Stimulated activated CD4-positive, alpha-beta T cell treated with anti-CD3 and anti-CD28 coated beads, Interleukin-2, amount 100 ng/mL, for 24 hours (primary cell): ENCODE data around the gene PDZRN3.

ENCODE experiments used
- DNase-seq, 2 donors: peaks; one replicate each; pipeline ENCODE4 v3.0.0-alpha.2; 2020

PDZRN3 gene

DNA sequence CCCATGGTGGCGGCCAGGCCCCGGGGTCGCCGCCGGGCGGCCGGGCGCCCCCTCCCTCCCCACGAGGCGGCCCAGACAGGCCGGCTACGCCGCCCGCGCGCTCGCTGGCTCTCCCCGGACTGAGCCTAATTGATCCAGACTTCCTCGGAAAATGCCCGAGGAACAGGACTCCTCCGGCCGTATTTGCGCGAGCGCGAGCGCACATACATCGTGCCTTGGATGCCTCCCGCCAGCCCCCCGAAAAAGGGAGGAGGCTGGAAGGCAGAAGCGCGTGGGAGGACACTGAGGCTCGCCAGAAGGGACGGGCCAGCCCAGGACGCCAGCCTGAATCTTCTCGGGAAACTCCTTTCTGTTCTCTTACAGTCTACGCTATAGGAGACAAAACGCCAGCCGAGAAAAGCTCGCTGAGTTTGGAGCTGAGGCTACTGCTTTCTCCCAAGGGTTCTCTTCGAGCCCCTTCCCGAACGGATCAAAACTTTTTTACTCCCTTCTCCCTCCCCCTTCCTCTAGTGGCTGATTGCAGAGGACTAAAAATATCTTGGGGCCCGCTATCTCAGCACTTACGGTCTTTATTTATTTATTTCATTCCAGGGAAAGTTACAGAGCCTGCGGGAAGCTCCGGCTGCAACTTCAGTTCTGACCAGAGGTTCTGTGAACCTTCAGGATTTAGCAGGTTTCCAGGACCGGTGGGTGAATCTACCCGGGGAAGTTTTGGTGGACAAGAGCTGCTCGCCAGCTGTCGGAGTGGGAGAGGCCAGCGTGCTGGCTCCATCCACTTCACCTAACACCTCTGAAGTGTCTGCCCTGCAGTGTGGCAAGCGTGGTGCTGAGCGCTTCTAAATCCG is at the start of gene PDZRN3:
TSS of gene PDZRN3 (minus strand) at position 121 of the 845 bp plus-strand sequence.
- DNase-seq: no peak

DNA sequence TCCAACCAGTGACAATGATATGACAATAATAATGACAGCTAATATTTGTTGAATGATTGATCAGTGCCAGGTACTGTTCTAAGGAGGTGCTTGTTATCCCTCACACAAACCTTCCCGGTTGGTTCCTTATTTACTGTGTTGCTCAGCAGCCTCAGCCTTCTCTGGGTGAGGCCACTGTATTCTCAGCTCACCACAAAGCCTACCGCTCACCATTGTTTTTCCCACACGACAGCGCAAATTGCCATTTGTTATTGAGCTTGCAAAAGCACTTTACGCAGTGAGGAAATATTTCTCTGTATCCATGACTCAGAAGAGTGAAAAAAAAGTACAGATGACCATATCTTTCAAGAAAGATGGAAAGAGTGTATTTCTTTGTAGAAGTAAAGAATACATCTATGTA is 49.5 kb upstream of the PDZRN3 start:
- no peak for DNase-seq

DNA sequence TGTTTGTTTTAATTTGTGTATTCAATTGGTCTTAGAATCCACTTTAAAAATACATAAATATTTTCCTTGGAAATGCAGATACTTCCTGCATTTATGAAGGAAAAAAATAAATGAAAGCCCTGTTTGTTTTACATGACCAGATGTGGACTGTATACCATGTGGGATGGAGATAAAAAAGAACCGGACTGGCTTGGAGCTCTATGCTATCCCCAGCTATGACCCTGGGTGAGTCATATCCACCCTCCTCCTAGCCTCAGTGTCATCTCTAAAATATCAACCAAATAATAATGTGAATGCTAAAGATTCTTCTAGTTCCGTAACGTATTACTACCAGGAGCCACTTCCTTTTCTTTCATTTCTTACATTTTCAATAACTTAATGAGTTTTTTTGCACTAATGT is 44.5 kb upstream of the PDZRN3 start:
- no peak for DNase-seq

DNA sequence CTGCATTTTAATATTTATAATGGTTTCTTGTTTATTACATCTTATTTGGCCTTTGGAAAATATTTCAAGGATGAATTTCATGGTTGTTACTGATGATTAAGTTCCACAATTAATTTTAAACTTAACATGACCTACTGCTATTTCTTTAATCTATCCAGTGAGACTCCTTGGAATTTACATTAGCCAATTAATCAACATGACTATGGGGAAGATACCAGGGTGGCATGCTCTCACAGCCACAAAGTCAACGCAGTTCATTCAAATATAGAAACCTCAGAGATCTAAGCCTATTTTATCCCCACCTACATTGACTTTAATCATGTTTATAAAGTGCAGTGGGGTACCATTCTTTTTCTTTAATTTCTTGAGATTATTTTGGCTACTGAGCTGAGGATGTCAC is 43.6 kb upstream of the PDZRN3 start:
- DNase-seq: no peak

DNA sequence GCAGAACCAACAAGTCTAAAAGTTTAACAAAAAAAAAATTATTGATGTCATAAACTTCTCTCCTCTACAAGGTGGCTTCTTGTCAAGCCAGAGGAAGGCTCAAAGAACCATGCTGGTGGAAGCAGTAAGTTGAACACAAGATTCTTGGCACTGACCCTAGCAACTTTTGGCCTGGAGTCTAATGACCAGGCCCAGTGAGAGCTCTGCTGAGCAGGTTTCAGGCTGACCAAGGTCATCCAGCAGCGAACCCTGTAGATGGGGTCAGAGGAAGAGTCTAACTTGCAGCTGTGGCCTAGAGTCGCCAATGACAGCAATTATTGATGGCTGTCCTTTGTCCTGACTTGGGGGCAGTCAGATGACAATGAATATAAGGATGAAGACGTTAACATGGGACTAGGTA is 43.1 kb upstream of the PDZRN3 start:
- no peak for DNase-seq

DNA sequence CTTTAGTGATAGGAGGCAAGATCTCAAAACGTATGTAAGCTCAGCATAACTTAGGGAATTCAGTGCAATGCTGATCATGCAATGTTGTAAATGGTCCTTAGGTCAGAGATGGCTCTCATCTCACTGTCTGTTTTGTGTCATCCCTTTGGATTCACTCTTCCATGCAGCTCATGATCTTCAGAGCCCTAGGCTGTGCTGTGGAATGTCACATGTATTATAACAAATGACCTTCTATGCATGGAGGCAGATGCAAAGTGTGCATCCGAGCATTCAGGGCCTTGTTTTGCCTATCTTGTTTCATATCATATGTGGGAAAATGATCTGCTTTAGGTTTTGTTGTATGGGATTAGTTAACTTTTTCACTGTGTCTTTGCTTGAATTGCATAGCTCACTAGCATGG is 40.5 kb upstream of the PDZRN3 start:
- DNase-seq: no peak

DNA sequence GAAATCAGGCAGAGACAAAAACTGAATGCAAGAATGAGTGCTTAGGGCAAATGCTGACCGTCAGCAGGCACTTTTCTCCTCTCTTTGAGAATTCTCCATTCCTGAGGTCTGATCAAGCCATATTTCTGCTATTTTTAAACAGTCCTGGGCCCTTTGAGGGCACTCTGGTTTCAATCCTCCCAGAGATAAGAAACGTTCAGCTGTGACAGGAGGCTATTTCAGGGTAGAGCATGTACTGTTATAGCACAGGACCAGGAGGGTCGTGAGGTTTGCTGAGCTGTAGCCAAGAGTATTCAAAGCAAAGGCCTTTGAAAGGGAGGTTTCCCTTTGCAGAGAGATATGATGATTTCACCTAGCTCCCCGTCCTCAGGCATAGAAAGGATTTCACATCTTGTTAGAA is 39.6 kb upstream of the PDZRN3 start:
- DNase-seq: no peak

DNA sequence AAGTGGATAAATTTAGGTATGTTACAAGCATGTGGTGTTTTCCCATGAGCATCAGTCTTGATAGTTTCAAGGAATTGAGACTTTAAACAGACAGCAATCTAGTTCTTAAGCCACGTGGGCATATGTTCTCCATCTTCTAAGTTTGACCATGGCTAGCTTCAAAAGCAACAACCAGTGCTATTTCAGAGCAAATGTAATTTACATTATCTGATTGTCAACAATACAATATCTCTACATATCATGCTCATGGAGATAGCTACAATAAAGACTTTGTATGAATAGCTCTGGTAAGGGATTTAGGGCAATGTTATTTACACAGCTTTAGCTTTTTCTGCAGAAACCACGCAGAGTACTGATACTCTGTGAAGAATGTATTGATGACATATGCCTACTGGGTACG is 38.8 kb upstream of the PDZRN3 start:
- no peak for DNase-seq

DNA sequence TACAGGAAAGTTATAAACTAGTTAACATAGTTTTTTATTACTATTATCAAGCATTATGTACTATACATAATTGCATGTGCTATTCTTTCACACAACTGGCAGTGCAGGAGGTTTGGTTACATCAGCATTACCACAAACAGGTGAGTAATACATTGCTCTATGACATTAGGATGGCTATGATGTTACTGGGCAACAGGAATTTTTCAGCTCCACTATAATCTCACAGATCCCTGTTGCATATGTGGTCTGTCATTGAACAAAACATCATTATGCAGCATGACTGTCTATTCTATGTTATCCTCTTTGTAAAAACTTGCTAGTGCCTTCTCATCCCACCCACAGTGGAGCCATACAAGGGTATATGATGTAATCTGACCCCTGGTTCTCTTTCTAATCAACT is 36.5 kb upstream of the PDZRN3 start:
- no peak for DNase-seq

DNA sequence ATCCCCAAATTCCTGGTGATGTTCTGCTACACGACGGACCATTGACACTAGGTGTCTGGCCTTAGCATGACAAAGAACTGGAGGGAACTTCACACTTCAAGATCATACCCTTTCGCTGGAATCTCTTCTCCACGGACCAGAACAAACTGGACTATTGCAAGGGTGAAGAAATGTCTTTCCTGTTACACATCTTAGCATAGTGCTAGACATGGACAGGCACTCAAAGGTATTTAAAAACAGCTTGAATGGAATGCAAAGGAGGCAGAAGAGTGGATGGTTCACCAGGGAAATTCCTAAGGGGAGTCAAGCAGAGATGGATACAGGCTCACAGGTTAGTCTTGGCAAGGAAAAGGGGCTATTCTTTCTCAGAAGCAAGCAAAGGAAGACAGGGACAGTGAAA is 33.5 kb upstream of the PDZRN3 start:
- no peak for DNase-seq

DNA sequence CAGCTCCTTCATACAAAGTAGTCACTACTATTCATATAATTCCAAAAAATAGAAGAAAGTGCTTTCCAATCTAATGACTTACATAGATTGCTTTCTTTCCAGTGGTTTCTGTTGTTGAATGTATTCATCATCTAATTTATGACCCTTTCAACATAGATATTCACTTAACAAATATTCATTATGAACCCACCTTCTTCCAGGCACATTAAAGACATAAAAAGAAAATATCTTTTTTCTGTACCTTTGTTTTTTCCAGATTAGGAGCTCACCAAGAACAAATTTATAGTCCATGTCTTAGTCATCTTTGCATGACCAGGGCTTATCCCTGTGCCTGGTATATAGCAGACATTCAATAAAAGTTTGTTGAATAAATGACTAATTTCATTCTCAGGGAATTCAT is 32.4 kb upstream of the PDZRN3 start:
- no peak for DNase-seq

DNA sequence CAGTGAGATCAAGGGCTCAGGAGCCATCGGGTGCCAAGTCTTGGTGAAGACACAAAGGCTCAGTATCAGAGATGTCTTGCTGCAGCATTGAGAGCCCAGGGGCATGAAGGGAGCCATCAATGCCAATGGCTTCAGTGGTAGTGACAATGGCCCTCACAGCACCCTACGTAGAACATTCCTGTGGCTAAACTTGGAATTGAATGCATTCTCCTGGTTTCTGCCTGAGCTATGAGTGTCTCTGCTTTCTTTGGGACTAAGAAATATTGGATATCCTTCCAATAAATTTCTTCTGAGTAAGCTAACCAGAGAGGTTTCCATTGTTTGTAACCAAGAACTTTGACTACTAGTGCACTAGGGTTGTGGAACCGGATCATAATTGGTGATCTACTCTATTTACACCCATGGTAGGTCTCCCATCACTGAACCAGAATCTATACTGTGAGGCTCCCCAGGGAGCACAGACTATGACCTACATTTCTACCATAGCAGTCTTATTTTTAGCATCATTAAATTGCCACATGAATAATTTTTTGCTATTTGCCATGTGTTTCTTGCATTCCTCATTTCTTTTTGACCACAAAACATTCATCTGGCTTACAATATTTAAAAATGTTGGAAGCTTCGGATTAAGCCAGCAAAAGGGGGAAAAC is 31.6 kb upstream of the PDZRN3 start:
- no peak for DNase-seq

DNA sequence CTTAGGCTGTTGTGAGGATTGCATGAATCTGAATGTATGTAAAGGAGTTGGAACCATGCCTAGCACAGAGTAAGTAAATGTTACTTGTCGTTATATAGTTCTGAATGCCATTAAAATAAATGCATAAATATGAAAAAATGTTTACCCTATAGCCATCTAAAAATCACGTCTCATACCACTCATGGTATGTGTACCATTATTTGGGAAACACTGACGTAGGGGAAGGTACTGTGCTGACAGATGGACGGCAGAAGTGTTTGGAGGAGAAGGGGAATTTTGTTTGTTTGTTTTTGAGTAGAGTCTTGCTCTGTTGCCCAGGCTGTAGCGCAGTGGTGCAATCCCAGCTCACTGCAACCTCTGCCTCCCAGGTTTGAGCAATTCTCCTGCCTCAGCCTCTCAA is 30.5 kb upstream of the PDZRN3 start:
- DNase-seq: no peak

DNA sequence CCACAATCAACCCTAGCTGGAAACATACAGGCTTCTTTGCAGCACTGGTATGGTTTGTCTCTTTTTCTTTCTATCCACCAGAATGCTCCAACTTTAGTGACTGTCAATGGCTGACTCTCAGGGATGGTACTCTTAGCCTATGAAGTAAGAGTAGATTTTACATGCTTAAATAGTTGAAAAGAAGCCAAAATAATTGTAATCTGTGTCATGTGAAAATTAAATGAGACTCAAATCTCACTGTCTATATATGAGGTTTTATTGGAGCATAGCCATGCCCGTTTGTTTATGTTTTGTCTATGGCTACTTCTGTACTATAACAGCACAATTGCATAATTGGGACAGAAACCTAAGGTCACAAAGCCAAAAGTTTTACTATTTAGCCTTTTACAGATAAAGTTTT is 29.1 kb upstream of the PDZRN3 start:
- DNase-seq: no peak

DNA sequence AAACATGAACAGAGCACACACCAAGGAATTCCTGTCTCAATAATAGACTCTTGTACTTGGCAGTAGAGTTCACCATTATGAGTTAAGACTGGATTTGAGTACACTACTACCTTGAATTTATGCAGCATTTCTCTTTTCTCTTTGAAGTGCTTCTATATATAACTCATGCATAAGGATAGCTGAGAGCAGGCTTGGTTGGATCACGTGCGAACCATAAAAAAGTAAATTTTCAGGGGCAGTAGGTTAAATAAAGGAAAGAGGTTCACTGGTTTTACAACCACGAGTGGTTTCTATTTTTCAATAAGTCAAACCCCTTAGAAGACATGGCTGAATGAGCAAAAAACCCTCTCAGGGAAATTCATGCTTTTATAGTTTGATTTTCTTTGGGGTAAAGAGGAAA is 28.6 kb upstream of the PDZRN3 start:
- no peak for DNase-seq

DNA sequence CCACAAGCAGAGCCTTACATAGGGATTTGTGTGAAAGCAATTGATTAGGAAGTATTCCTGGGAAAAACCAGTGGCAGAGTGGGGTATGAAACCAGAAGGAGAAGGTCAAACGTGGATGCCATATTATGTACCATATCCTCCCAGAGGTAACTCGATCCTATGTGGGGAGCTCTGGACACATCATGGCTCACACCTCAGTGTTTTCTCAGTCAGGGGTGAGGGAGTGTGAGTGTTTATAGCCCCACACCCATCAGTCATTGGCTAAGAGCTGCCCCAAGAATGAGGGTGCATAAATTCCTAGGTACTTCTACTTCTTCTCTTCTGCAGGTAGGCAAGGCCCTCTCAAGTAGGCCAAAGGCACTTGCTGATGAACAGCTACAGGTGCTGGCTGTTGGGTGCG is 28.2 kb upstream of the PDZRN3 start:
- DNase-seq: no peak

DNA sequence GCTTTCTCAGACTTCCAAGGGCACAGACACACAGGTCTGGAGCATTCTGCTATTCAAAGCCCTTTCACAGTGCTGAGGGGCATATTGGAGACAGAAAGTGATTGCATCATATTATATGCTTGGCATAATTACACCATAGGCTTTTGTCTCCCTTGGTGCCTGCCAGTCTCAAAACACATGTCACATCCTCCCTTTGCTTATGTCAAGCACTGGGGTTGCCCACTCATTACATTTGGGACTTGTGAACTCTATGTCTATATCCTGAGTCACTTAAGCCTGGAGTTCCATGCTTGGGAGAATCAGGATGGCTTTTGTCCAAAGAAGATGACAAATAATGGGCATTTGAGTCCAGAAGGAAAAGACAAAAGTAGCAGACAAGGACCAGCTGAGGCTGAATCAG is 12.3 kb upstream of the PDZRN3 start:
- no peak for DNase-seq

DNA sequence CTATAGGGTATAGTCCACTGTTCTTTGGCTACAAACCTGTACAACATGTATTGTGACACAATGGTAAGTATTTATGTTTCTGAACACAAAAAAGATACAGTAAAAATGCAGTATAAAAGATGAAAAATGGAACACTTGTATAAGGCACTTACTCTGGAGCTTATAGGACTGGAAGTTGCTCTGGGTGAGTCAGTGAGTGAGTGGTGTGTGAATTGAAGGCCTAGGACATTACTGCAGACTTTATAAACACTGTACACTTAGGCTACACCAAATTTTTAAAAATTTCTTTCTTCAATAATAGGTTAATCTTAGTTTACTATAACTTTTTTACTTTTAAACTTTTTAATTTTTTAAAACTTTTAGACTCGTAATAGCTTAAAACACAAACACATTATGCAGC is 10.5 kb upstream of the PDZRN3 start:
- DNase-seq: no peak

DNA sequence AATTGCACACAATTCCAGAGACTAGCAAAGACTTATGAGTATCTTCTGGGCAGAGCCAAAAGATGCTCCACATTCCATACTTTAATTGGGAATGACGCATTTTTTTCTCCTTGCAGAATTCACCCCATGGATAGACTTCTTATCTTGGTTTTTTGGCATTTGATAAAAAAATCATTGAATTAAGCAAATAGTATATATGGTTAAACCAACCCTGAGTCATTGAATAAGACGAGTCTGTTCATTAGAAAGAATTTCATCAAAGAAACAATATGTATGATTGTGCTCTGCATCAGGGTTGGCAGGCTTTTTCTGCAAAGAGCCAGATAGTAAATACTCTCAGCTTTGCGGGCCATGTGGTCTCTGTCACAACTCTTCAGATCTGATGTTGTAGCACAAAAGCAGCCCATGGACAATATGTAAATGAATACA is 9.2 kb upstream of the PDZRN3 start:
- no peak for DNase-seq

DNA sequence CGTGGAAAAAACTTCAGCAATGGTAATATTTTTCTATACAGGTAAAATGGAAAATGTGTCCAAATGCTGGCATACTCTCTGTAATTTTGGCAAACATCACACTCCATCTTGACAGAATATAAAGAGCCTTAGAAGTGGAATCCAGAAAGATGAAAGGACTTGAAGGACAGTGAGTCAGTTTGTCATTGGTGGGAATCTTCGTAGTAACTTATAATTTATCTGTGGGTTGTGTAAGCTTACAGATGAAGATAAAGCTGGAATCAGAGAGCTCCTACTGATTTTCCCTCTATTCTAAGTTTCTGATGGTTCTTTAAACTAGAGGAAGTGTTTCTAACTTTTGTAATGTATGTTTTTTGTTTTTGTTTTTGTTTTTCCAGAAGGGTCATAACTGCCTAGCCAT is 8.7 kb upstream of the PDZRN3 start:
- DNase-seq: no peak

DNA sequence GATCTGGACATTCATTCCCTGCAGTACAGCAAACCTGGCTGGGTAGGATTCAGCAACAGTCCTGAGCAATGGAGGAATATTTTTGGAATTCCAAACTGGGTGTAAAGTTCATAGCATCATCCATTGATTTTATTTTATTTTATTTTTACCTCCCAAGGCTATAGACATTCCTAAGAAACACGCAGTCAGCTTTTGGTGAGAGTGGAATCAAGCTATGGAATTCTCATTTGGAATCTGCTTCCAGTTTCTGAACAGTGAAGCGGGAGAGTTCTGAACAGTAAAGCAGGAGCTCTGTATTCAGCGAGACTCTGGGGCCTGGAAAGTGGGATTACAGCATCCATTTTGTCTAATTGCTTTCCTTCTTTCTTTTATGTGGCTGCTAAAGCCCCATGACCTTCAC is 1.4 kb upstream of the PDZRN3 start:
- no peak for DNase-seq

DNA sequence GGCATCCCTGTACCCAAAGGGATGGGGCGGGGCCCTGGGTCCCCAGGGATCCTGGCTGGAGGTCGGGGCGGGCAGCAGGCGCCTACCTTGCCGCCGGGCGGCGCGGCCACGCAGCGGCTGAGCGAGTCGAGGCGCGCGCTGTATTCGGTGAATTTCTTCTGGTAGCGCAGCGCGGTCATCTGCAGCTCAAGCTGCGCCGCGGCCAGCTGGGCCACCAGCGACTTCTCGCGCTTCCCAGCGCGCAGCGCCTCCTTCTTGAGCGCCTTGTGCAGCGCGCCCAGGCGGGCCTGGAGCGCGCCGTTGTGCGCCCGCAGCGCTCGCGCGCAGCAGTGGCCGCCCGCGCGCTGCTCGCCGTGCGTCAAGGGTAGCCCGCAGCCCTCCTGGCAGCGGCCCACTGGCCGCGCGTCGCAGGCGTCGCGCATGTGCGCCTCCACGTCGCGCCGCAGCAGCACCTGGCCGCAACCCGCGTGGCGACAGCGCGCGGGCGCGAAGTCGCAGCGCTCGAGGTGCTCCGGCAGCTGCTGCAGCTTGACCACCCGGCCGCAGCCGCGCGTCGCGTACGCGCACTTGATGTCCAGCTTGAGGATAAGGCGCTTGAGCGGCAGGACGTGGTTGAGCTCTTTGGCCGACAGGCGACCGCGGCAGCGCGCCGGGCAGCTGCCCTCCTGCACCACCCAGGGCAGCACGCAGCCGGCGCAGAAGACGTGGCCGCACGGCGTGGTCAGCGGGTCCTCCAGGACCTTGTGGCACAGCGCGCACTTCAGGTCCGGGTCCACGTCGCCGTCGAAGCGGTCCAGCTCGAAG is 522 bp downstream of the PDZRN3 start:
- DNase-seq: no peak

DNA sequence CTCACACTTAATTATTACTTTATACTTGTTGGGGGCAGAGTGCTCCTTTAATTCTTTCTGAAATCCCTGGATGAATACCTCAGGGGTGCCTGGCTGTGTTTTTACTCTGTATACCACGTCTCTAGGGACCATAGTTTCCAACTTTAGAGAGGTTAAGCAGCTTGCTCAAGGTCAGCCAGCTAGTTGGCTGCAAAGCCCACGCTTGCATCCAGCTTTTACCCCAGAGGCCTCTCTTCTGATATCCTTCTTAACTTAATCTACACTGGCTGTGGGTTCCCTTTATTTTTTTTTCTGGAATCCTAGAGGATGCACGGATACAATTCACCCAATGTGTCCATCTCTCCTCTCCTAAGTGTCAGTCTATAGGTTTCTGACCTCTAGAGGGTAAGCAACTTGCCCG is 1.4 kb downstream of the PDZRN3 start:
- DNase-seq: no peak
